ENCODE results near the gene PPM1D. TPM values are rescaled to one million over a fixed set of nuclear protein-coding genes. Genes with fewer than 3 reads are reported as not detected.

PPM1D gene
- total and polyA plus RNA-seq, 2 of the 13 experiments (the other 11 are each of a cell fraction or from before 2014, with no cell fraction given), result 8.0 to 26.2 TPM

DNA sequence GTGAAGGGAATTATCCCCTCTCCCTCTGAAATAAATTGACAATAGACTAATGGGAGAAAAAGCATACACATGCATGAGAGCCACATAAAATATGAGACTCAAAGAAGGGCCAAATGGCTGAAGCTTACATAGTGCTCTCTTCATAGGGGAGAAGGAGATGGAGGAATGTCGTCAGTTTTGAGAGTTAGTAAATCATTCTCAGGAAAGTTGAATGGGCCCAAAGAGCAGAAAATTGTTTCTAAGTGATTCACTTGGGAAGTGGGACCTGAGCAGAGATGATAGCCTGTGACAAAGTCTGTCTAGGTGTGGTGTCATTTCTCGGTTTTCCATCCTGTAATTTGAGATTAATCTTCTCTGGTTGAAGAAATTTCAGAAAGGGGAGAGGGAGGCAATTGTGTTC lies 112.7 kb downstream of the PPM1D start:
- no peak overlapping the region for H3K9ac ChIP-seq (ENCODE audit: insufficient read depth, low read depth, low read length)
- H3K27ac ChIP-seq (ENCODE audit: extremely low read length, insufficient read depth, low read length), result no peak overlapping the region
- H3K4me2 ChIP-seq (ENCODE audit: low read depth, low read length), result no peak overlapping the region
- H3K9me3 ChIP-seq (ENCODE audit: low read length), result no peaks in the 10 kb centered on the region
- H3K4me1 ChIP-seq (ENCODE audit: insufficient read depth, low read length), result peaks cover 18% of the 10 kb centered on the region
- FAIRE-seq, result no peak
- no peaks in the 10 kb centered on the region; a peak in 1 of 5 replicates for H3K36me3 ChIP-seq (replicated peaks in 1 of 2; ENCODE audit: control insufficient read depth in 1 of 2, insufficient read depth in 2 of 2, low read length in 2 of 2)
- TF ChIP-seq FOXM1 (CRISPR knock-in tag; IDR thresholded peaks at IDR 0.05), result no peak
- 0 out of 2 replicates have a peak, but pooled peaks have one; percentile 17 for TF ChIP-seq FOSL2 (CRISPR knock-in tag; IDR thresholded peaks at IDR 0.05)
- no peak for TF ChIP-seq CREB1 (IDR thresholded peaks at IDR 0.05)
- TF ChIP-seq CREB1 (CRISPR knock-in tag; IDR thresholded peaks at IDR 0.05), result peak; percentile 29; the same call in 1 of the 2 replicates
- ATAC-seq, result peak; percentile 88
- H3K79me2 ChIP-seq (ENCODE audit: insufficient read depth, low read length), result no peaks in the 10 kb centered on the region
- no peak overlapping the region for H3K4me3 ChIP-seq (replicated peaks in 1 of 3; ENCODE audit: insufficient read depth in 1 of 3, low read depth in 2 of 3, low read length in 3 of 3)
- in situ Hi-C loops (cut with HindIII; ENCODE audit: extremely low pct_ligation_motif_present, low pct_unique_long_range_greater_than_20kb) (no loop called here), intact Hi-C loops (cut with micrococcal nuclease; ENCODE audit: unreplicated experiment) (no loop called here)
- WGBS (ENCODE audit: low lambda C conversion rate), result 10% methylated on average over 2 of the region's 2 CpGs
- no TSS peak for BruUV-seq (replicated peaks)
- H2AFZ ChIP-seq (ENCODE audit: low read length), result no peak overlapping the region
- ChIA-PET POLR2A (interaction anchor here (1.4 kb wide), 1 partner anchor 35 kb away, joined by 8 read pairs; the partner anchor contains the start of gene BCAS3), CTCF (ENCODE audit: low intra/inter-chr PET ratio, low total read pairs) (no interaction called here)
- no peaks in the 10 kb centered on the region for H3K27me3 ChIP-seq (ENCODE audit: control insufficient read depth in 1 of 2, insufficient read depth in 2 of 2, low read length in 2 of 2)
- peak; percentile 60 for DNase-seq (ENCODE audit: low spot score)
- H4K20me1 ChIP-seq (ENCODE audit: insufficient read depth, low read length), result no peaks in the 10 kb centered on the region

DNA sequence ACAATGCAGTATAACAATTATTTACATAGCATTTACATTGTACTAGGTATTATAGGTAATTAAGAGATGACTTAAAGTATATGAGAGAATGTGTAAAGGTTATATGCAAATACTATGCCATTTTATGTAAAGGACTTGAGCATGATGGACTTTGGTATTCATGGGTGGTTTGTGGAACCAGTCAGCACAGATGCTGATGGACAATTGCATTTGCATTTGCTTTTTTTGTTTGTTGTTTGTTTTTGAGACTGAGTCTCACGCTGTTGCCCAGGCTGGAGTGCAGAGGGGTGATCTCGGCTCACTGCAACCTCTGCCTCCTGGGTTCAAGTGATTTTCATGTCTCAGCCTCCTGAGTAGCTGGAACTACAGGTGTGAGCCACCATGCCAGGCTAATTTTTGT lies 113.6 kb downstream of the PPM1D start:
- no peak for DNase-seq (ENCODE audit: low spot score)
- FAIRE-seq, result no peak
- 97% methylated on average over 2 of the region's 2 CpGs for WGBS (ENCODE audit: low lambda C conversion rate)
- TF ChIP-seq, protein P1, sequence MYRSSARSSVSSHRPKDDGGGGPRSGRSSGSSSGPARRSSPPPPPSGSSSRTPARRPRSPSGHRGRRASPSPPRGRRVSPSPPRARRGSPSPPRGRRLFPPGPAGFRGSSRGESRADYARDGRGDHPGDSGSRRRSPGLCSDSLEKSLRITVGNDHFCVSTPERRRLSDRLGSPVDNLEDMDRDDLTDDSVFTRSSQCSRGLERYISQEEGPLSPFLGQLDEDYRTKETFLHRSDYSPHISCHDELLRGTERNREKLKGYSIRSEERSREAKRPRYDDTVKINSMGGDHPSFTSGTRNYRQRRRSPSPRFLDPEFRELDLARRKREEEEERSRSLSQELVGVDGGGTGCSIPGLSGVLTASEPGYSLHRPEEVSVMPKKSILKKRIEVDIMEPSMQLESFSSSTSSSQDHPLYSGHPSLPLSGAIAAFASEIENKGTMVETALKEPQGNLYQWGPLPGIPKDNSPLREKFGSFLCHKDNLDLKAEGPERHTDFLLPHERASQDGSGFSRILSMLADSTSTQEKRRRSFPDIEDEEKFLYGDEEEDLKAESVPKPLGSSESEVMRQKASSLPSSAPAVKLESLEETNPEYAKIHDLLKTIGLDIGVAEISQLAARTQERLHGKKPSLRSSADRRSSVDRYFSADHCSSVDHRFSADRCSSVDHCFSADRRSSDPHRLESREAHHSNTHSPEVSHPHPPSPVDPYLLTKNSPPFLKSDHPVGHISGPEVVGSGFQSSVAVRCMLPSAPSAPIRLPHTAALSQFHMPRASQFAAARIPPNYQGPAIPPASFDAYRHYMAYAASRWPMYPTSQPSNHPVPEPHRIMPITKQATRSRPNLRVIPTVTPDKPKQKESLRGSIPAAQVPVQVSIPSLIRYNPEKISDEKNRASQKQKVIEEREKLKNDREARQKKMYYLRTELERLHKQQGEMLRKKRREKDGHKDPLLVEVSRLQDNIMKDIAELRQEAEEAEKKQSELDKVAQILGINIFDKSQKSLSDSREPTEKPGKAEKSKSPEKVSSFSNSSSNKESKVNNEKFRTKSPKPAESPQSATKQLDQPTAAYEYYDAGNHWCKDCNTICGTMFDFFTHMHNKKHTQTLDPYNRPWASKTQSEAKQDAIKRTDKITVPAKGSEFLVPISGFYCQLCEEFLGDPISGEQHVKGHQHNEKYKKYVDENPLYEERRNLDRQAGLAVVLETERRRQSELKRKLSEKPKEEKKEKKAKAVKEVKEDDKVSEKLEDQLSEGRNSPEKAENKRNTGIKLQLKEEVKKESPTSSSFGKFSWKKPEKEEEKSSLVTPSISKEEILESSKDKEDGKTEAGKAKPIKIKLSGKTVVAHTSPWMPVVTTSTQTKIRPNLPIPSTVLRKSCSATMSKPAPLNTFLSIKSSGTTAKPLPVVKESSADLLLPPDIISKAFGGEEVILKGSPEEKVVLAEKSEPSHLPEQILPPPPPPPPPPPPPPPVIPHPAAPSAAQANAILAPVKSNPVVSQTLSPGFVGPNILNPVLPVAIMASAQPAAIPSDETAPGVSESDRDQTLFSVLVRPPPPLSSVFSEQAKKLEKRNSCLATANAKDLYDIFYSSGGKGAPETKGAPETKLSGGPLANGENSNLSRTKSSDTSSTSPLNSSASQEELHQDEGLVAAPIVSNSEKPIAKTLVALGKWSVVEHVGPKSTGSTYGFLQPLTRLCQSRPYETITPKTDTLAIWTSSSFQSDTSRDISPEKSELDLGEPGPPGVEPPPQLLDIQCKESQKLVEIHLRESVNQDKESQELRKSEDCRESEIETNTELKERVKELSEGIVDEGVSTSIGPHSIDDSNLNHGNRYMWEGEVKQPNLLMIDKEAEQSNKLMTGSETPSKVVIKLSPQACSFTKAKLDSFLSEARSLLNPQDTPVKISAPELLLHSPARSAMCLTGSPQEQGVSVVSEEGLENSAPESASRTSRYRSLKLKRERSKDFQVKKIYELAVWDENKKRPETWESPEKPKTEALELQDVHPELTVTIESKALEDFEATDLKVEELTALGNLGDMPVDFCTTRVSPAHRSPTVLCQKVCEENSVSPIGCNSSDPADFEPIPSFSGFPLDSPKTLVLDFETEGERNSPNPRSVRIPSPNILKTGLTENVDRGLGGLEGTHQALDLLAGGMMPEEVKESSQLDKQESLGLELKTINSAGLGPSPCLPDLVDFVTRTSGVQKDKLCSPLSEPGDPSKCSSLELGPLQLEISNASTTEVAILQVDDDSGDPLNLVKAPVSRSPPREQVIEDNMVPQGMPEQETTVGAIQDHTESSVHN (CRISPR knock-in tag; IDR thresholded peaks at IDR 0.05), result no peak
- TF ChIP-seq, protein P2, sequence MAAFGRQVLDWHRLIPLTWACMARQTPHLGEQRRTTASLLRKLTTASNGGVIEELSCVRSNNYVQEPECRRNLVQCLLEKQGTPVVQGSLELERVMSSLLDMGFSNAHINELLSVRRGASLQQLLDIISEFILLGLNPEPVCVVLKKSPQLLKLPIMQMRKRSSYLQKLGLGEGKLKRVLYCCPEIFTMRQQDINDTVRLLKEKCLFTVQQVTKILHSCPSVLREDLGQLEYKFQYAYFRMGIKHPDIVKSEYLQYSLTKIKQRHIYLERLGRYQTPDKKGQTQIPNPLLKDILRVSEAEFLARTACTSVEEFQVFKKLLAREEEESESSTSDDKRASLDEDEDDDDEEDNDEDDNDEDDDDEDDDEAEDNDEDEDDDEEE (CRISPR knock-in tag; IDR thresholded peaks at IDR 0.05), result no peak
- no peak for TF ChIP-seq ZNF3 (CRISPR knock-in tag; IDR thresholded peaks at IDR 0.05)
- no peak for TF ChIP-seq MIER2 (CRISPR knock-in tag; IDR thresholded peaks at IDR 0.05)
- no peak for TF ChIP-seq ZFAT (CRISPR knock-in tag; conservative IDR thresholded peaks at IDR 0.05)
- no peak for TF ChIP-seq MED8 (CRISPR knock-in tag; IDR thresholded peaks at IDR 0.05; ENCODE audit: insufficient replicate concordance)

More for the DNA sequence above, 113.6 kb downstream of the PPM1D start:
- ChIA-PET CTCF (ENCODE audit: low intra/inter-chr PET ratio, low total read pairs) (no interaction called here), POLR2A (interaction anchor here (1.4 kb wide), 1 partner anchor 36 kb away, joined by 8 read pairs; the partner anchor contains the start of gene BCAS3)
- Histone ChIP-seq H3K36me3 (replicated peaks in 1 of 2; ENCODE audit: control insufficient read depth in 1 of 2, insufficient read depth in 2 of 2, low read length in 2 of 2) (no peaks in the 10 kb centered on the region; a peak in 1 of 5 replicates), H3K9me3 (ENCODE audit: low read length) (no peaks in the 10 kb centered on the region), H3K27me3 (ENCODE audit: control insufficient read depth in 1 of 2, insufficient read depth in 2 of 2, low read length in 2 of 2) (no peaks in the 10 kb centered on the region), H4K20me1 (ENCODE audit: insufficient read depth, low read length) (no peaks in the 10 kb centered on the region), H3K4me2 (ENCODE audit: low read depth, low read length) (no peak overlapping the region), H3K4me3 (replicated peaks in 1 of 3; ENCODE audit: insufficient read depth in 1 of 3, low read depth in 2 of 3, low read length in 3 of 3) (no peak overlapping the region), H3K9ac (ENCODE audit: insufficient read depth, low read depth, low read length) (no peak overlapping the region), H3K79me2 (ENCODE audit: insufficient read depth, low read length) (no peaks in the 10 kb centered on the region), H3K27ac (ENCODE audit: extremely low read length, insufficient read depth, low read length) (no peak overlapping the region), H2AFZ (ENCODE audit: low read length) (no peak overlapping the region), H3K4me1 (ENCODE audit: insufficient read depth, low read length) (peaks cover 18% of the 10 kb centered on the region)
- ATAC-seq, result no peak
- no TSS peak for BruUV-seq (replicated peaks)
- in situ Hi-C loops (cut with HindIII; ENCODE audit: extremely low pct_ligation_motif_present, low pct_unique_long_range_greater_than_20kb), result no loop called here
- intact Hi-C loops (cut with micrococcal nuclease; ENCODE audit: unreplicated experiment), result no loop called here

Measured in HepG2 (cell line).